Retinal pigment epithelial cell (primary cell): Measurements from ENCODE around the gene POM121L2.

ENCODE experiments used
- DNase-seq: peaks from one replicate; pipeline ENCODE4 v3.0.0-alpha.2; 2010; ENCODE audit warnings: low read depth
- H3K4me3 ChIP-seq: 2 replicates; pipeline ENCODE4 v1.5.1; 2011; ENCODE audit warnings: mild to moderate bottlenecking, low read length, control low read depth, moderate library complexity
- CTCF ChIP-seq: conservative IDR thresholded peaks from 2 replicates; pipeline ENCODE4 v1.5.1; 2011; ENCODE audit warnings: low read depth, low read length, control low read depth, inconsistent platforms

POM121L2 gene

GRCh38 chr6:27260836-27261375 is 51.2 kb downstream of the POM121L2 start:
- no peak overlapping the region for H3K4me3 ChIP-seq
- no peak for TF ChIP-seq CTCF

GRCh38 chr6:27260369-27260768 is 51.7 kb downstream of the POM121L2 start:
- no peak overlapping the region for H3K4me3 ChIP-seq
- no peak for TF ChIP-seq CTCF
- no peak for DNase-seq

More at GRCh38 chr6:27260836-27261375, 51.2 kb downstream of the POM121L2 start:
- no peak for DNase-seq
